A549 (cell line): ENCODE data around the gene TEPSIN. TPM values are rescaled to one million over a fixed set of nuclear protein-coding genes. Genes with fewer than 3 reads are reported as not detected.

Source experiments
- ATAC-seq, 2 experiments: fragments of 200-7000 bp in 1 of 2; fragments of >200 bp in 1 of 2; cut with Nextera tagmentation in 1 of 2; cut with Tn5 transposase in 1 of 2; 3 replicates each; pipeline versions ENCODE4 v1.8.0 to v1.9.1; 2018 to 2020; ENCODE audit warnings: mild to moderate bottlenecking in 1 of 2, moderate library complexity in 1 of 2
- CTCF ChIA-PET: fragments of 300-600 bp; sonication (Branson Sonifier 250); formaldehyde crosslinking; extraction: SDS; loops from one replicate; lab custom pipeline; 2021; ENCODE audit warnings: antibody characterized with exemption, inconsistent platforms; lab: Yijun Ruan, JAX
- POLR2A ChIA-PET: fragments of 350-600 bp; formaldehyde crosslinking; extraction: SDS; loops from one replicate; lab custom pipeline; 2021; ENCODE audit warnings: antibody characterized with exemption, inconsistent platforms; lab: Yijun Ruan, JAX
- DNase-seq, 2 experiments: peaks; one replicate each; pipeline versions ENCODE4 v3.0.0 to v3.0.0-alpha.2; 2011 to 2016; ENCODE audit warnings: low read depth in 1 of 2, low spot score in 1 of 2
- FAIRE-seq: peaks from 2 replicates; lab custom pipeline; 2011; peaks lifted over from hg19 to GRCh38; lab: Jason Lieb, UNC
- H3K27ac ChIP-seq, 2 experiments: fragments of >200 bp; sonication (Bioruptor Twin); formaldehyde crosslinking; 3 replicates each; pipeline ENCODE4 v1.5.1; 2016 to 2017
- H3K4me1 ChIP-seq: fragments of >200 bp; sonication (Bioruptor Twin); formaldehyde crosslinking; 3 replicates; pipeline ENCODE4 v1.6.1; 2016
- H3K4me2 ChIP-seq: fragments of >200 bp; sonication (Bioruptor Twin); formaldehyde crosslinking; 3 replicates; pipeline ENCODE4 v1.6.1; 2016
- H3K4me3 ChIP-seq: fragments of >200 bp; sonication (Bioruptor Twin); formaldehyde crosslinking; 3 replicates; pipeline ENCODE4 v1.5.1; 2016
- H3K9me3 ChIP-seq: fragments of >200 bp; sonication (Bioruptor Twin); formaldehyde crosslinking; 3 replicates; pipeline ENCODE4 v1.6.1; 2016
- BHLHE40 ChIP-seq: IDR thresholded peaks from 2 replicates; pipeline ENCODE4 v1.6.1; 2012; ENCODE audit warnings: low read depth, low read length, inconsistent platforms
- CEBPB ChIP-seq, 2 experiments: fragments of >200 bp in 1 of 2; sonication (Bioruptor Twin) in 1 of 2; formaldehyde crosslinking in 1 of 2; IDR thresholded peaks; 2 replicates each; pipeline ENCODE4 v1.6.1; 2012 to 2016
- CHD2 ChIP-seq: fragments of 150-350 bp; IDR thresholded peaks from 2 replicates; pipeline ENCODE4 v1.6.1; 2014; ENCODE audit warnings: low read length; ENCODE audit not compliant: partially characterized antibody
- E2F6 ChIP-seq: IDR thresholded peaks from 2 replicates; pipeline ENCODE4 v1.6.1; 2012; ENCODE audit warnings: low read depth, borderline replicate concordance
- ESRRA ChIP-seq: fragments of 150-350 bp; IDR thresholded peaks from 2 replicates; pipeline ENCODE4 v1.6.1; 2014; ENCODE audit warnings: mild to moderate bottlenecking, low read length, borderline replicate concordance
- FOSB ChIP-seq: fragments of 250-450 bp; sonication (Bioruptor Pico); IDR thresholded peaks from 2 replicates; pipeline ENCODE4 v1.5.0; 2020; ENCODE audit warnings: mild to moderate bottlenecking, moderate library complexity
- FOSL2 ChIP-seq, 2 experiments: fragments of 450-650 bp in 1 of 2; fragments of >200 bp in 1 of 2; sonication (Bioruptor Twin) in 1 of 2; formaldehyde crosslinking; IDR thresholded peaks; 2 replicates each; pipeline versions ENCODE4 v1.5.0 to v1.6.1; 2016 to 2020; ENCODE audit warnings: mild to moderate bottlenecking in 1 of 2, moderate library complexity in 1 of 2
- GATA3 ChIP-seq: IDR thresholded peaks from 2 replicates; pipeline ENCODE4 v1.6.1; 2012; ENCODE audit warnings: borderline replicate concordance
- HOXB13 ChIP-seq: fragments of 250-450 bp; sonication (Bioruptor Pico); IDR thresholded peaks from 2 replicates; pipeline ENCODE4 v1.5.0; 2020; ENCODE audit warnings: low read depth, mild to moderate bottlenecking, moderate library complexity
- JUN ChIP-seq, 2 experiments: fragments of >200 bp; sonication (Bioruptor Twin); formaldehyde crosslinking; IDR thresholded peaks; 2 replicates in 1 of 2; 3 replicates in 1 of 2; pipeline ENCODE4 v1.6.1; 2016 to 2017
- JUNB ChIP-seq: fragments of >200 bp; sonication (Bioruptor Twin); formaldehyde crosslinking; IDR thresholded peaks from 2 replicates; pipeline ENCODE4 v1.6.1; 2016
- KDM5A ChIP-seq: fragments of 200-600 bp; sonication (generic); IDR thresholded peaks from 2 replicates; pipeline ENCODE4 v1.6.1; 2016; ENCODE audit warnings: antibody characterized with exemption, mild to moderate bottlenecking
- MAFK ChIP-seq: fragments of 450-650 bp; IDR thresholded peaks from 2 replicates; pipeline ENCODE4 v1.6.1; 2014; ENCODE audit not compliant: partially characterized antibody
- MAZ ChIP-seq: fragments of 150-350 bp; IDR thresholded peaks from 2 replicates; pipeline ENCODE4 v1.6.1; 2014; ENCODE audit warnings: antibody characterized with exemption, low read depth, low read length, borderline replicate concordance
- MYC ChIP-seq: IDR thresholded peaks from 2 replicates; pipeline ENCODE4 v1.6.1; 2012; ENCODE audit warnings: mild to moderate bottlenecking, inconsistent platforms, low read length, improper control_type of control experiment, borderline replicate concordance
- NR3C1 ChIP-seq: fragments of >200 bp; sonication (Bioruptor Twin); formaldehyde crosslinking; IDR thresholded peaks from 3 replicates; pipeline ENCODE4 v1.6.1; 2017
- PBX3 ChIP-seq: IDR thresholded peaks from 2 replicates; pipeline ENCODE4 v1.6.1; 2012
- POLR2AphosphoS2 ChIP-seq: conservative IDR thresholded peaks from 2 replicates; pipeline ENCODE4 v1.6.1; 2012; ENCODE audit warnings: low read length, improper control_type of control experiment, inconsistent platforms
- RARB ChIP-seq: fragments of 250-450 bp; sonication (Bioruptor Pico); IDR thresholded peaks from 2 replicates; pipeline ENCODE4 v1.8.0; 2021; ENCODE audit warnings: mild to moderate bottlenecking, moderate library complexity
- REST ChIP-seq: fragments of 200-600 bp; sonication (generic); IDR thresholded peaks from 2 replicates; pipeline ENCODE4 v1.6.1; 2016; ENCODE audit warnings: antibody characterized with exemption, mild to moderate bottlenecking, moderate library complexity
- USF2 ChIP-seq: fragments of 450-650 bp; IDR thresholded peaks from 2 replicates; pipeline ENCODE4 v1.6.1; 2014; ENCODE audit warnings: antibody characterized with exemption
- WGBS: methylation state at CpG from one replicate; pipeline ENCODE4 v1.1.6; 2017; ENCODE audit errors: missing lambda C conversion rate; 5-methylcytosine and 5-hydroxymethylcytosine counted together
- polyA plus RNA-seq, 4 experiments: library from polyadenylated mRNA; depleted of rRNA in 3 of 4; stranded (reverse); fragments of >200 nt; fragmentation: RNase III in 1 of 4; extraction: RNeasy Plus Mini Kit Qiagen cat#74134 plus additional on column Dnase treatment in 1 of 4; gene quantifications; 2 replicates in 3 of 4; 3 replicates in 1 of 4; pipeline ENCODE4 v1.2.3, GENCODE V29; 2011 to 2017

TEPSIN gene
- polyA plus RNA-seq, 2 of the 4 experiments (the other 2 are of a cell fraction): 12.5 to 31.3 TPM

GRCh38 chr17:81273698-81274470, 35.0 kb upstream of the TEPSIN start:
- Histone ChIP-seq H3K9me3 (no peaks in the 10 kb centered on the region), H3K4me3 (no peak overlapping the region), H3K4me2 (no peak overlapping the region), H3K4me1 (no peaks in the 10 kb centered on the region), H3K27ac (no peak overlapping the region)
- no peak for DNase-seq
- no peak for ATAC-seq
- POLR2A ChIA-PET: no interaction called here
- FAIRE-seq: no peak
- WGBS: 95% methylated on average over 26 of the region's 31 CpGs
- CTCF ChIA-PET: interaction anchor here (1.2 to 15.4 kb wide), 2 partner anchors 16 to 94 kb away, joined by 3 to 129 read pairs; no protein-coding TSS in a partner anchor
- no peak for TF ChIP-seq POLR2AphosphoS2
- TF ChIP-seq NR3C1: no peak
- no peak for TF ChIP-seq HOXB13 (CRISPR knock-in tag)

GRCh38 chr17:81272616-81273015, 33.8 kb upstream of the TEPSIN start:
- Histone ChIP-seq H3K9me3 (no peaks in the 10 kb centered on the region), H3K4me1 (no peaks in the 10 kb centered on the region), H3K4me3 (no peak overlapping the region), H3K27ac (no peak overlapping the region), H3K4me2 (no peak overlapping the region)
- TF ChIP-seq RARB: no peak
- WGBS: 94% methylated on average over 12 of the region's 12 CpGs
- DNase-seq (no peak), ATAC-seq (no peak), FAIRE-seq (no peak)
- ChIA-PET CTCF (interaction anchor here (2.5 to 15.4 kb wide), 2 partner anchors 15 to 19 kb away, joined by 13 to 129 read pairs; no protein-coding TSS in a partner anchor), POLR2A (no interaction called here)

GRCh38 chr17:81271226-81271625, 32.4 kb upstream of the TEPSIN start:
- no peaks in the 10 kb centered on the region for H3K4me1 ChIP-seq
- DNase-seq: no peak
- ATAC-seq: peak; percentile 15 to 36; a peak in 2 of 6 replicates
- H3K9me3 ChIP-seq: no peaks in the 10 kb centered on the region
- no peak overlapping the region for H3K4me2 ChIP-seq
- POLR2A ChIA-PET: no interaction called here
- TF ChIP-seq FOSB (CRISPR knock-in tag) (no peak), JUNB (no peak), GATA3 (no peak), PBX3 (no peak), E2F6 (no peak), NR3C1 (no peak), MAFK (no peak), USF2 (no peak), ESRRA (no peak), BHLHE40 (no peak), CHD2 (no peak)
- no peak overlapping the region for H3K4me3 ChIP-seq
- 94% methylated on average over 12 of the region's 12 CpGs for WGBS
- no peak for FAIRE-seq
- H3K27ac ChIP-seq: no peak overlapping the region
- CTCF ChIA-PET: interaction anchor here (0.7 to 3.1 kb wide), 6 partner anchors 13 to 330 kb away, joined by 3 to 13 read pairs (median 4); no protein-coding TSS in a partner anchor

GRCh38 chr17:81270279-81270678, 31.4 kb upstream of the TEPSIN start:
- no peak overlapping the region for H3K27ac ChIP-seq
- ChIA-PET CTCF (interaction anchor here (0.8 to 3.1 kb wide), 8 partner anchors 10 to 331 kb away, joined by 4 to 13 read pairs (median 6); no protein-coding TSS in a partner anchor), POLR2A (no interaction called here)
- H3K4me2 ChIP-seq: no peak overlapping the region
- no peaks in the 10 kb centered on the region for H3K9me3 ChIP-seq
- DNase-seq: no peak
- ATAC-seq: no peak
- WGBS: 92% methylated on average over 18 of the region's 18 CpGs
- H3K4me1 ChIP-seq: no peaks in the 10 kb centered on the region
- FAIRE-seq: no peak
- H3K4me3 ChIP-seq: no peak overlapping the region
- TF ChIP-seq KDM5A (no peak), MYC (no peak), CEBPB (IDR thresholded peaks at IDR 0.05) (no peak), MAZ (no peak), FOSL2 (IDR thresholded peaks at IDR 0.05) (no peak), FOSL2 (CRISPR knock-in tag; IDR thresholded peaks at IDR 0.05) (no peak), REST (no peak), JUN (IDR thresholded peaks at IDR 0.05) (no peak), GATA3 (no peak), NR3C1 (no peak), RARB (no peak), USF2 (no peak)
